HG02798 (cell line): Measurements from ENCODE around the gene KLHL18.

Experiments used
- ATAC-seq: cut with Tn5 transposase; IDR thresholded peaks from one replicate; pipeline ENCODE4 v1.9.1; 2021; ENCODE audit warnings: mild to moderate bottlenecking; ENCODE audit not compliant: unreplicated experiment, poor library complexity

Gene KLHL18

DNA sequence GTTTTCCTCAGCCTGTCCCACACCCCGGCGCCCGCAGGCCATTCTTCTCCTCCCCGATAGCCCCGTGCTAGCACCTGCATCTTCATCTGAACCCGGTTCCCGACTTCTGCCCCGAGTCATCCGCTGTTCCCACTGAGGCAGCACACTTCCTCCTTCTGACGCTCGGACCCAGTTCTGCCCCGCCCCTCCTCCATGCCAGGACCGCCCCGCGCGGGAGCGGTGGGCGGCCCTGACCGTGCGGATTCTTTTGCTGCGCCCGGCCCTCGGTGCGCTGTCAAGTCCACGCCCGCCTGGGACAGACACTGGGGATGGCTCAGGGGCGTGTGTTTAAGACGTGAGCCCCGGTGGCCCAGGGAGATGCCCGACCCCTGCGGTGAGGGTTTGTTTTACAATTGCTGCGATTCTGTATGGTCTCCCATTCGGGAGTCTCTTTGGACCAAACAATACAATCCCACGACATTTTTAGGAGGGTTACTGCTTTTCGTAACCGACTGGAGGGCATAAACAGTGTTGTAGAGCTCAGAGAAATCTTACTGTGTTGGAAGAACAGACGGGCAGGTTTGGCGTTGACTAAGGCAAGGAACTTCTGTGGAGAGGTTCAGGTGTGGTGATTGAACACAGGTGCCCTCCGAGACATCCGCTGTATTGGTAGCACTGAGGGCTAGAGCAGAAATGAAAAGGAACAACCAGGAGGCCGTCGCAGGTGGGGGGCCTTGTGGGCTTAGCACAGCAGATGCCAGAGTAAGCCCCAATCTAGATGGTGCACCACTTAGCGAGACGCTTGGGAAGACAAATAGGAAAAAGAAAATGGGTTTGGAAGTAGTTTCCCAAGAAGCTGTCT is 98.8 kb downstream of the KLHL18 start:
- peak; percentile 61 for ATAC-seq

GRCh38 chr3:47384425-47384824 is 101.7 kb downstream of the KLHL18 start:
- no peak for ATAC-seq

DNA sequence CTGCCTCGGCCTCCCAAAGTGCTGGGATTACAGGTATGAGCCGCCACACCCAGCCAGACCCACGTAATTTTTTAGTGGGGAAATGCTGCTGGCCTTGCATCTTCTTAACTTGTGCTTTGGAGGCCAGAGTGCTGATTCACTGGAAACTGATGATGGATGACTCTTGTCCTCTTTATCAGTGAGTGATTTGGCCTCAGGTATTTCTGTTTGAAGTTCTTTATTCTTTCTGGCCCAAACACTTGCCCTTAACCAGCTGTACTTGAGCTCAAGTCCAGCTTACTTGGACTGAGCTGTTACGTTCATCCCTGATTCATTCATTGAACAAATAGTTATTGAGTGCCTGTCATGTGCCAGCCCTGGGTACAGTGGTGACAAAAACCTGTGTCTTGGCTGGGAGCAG is 102.3 kb downstream of the KLHL18 start:
- ATAC-seq, result no peak

DNA sequence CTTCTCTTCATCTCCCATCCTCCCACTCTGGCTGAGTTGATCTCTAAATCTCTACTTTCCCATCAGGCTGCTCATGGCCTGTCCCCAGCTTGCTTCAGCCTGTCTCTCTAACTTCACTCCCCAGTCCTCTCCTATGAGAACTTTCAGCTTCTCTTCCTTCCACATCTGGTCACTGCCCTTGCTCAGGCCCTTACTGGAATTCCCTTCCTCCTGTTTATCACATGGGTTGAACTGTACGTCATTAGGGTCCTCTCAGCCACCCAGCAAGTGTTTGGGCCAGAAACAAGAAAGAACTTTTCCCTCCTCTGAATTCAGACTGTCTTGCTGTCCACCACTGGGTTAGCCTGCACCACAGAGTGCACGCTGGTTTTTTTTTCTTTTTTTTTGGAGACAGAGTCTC is 103.1 kb downstream of the KLHL18 start:
- ATAC-seq, result no peak

GRCh38 chr3:47392933-47393332 is 110.2 kb downstream of the KLHL18 start:
- no peak for ATAC-seq

DNA sequence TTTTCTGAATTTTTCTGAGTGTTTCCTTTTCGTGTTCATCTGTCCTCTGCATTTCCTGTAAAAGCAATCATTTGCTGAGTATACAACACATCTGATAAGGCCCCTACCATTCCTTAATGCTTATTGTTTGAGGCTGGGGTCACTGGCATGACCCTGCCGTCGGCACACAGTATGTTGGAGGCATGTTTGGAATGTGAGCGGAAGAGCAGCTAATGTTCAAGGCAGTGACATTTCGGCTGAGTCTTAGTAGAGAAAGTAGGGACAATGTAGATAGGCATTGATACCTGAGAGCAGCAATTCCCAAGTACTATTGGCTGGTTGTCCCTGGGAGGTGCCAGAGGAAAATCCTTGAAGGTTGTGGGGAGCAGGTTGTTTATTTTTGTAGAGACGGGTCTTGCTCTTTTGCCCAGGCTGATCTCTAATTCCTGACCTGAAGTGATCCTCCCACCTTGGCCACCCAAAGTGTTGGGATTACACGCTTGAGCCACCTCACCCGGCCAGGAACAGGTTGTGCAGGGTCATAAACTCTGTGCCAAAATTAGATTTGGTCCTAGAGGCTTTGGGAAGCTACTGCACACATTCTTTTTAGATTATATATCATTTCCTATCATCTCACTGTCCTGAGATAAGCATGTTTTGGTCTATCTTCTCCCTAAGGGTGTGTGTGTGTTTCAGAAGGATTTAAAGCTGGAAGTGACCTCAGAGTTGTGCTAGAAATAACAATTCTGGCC is 111.6 kb downstream of the KLHL18 start:
- ATAC-seq, result no peak

GRCh38 chr3:47394881-47395280 is 112.1 kb downstream of the KLHL18 start:
- no peak for ATAC-seq
